Memory B cell (primary cell): Measurements from ENCODE around the gene GRAP2.
"Not testable (repeated sequence)": the region's sequence is repeated elsewhere in the genome, so short reads cannot be mapped to it uniquely, and the experiment has no call there.

ENCODE experiments used
- ATAC-seq: fragments of 150-1000 bp; cut with Tn5 transposase; 2 replicates; pipeline ENCODE4 v1.10.0; 2021; ENCODE audit warnings: low read depth, mild to moderate bottlenecking, moderate library complexity
- DNase-seq, 2 donors: peaks; one replicate each; pipeline ENCODE4 v3.0.0; 2022; ENCODE audit warnings: low spot score in 2 of 2
- H3K27ac Mint-ChIP-seq: one replicate; pipeline ENCODE4 v1.8.0; 2022; ENCODE audit warnings: mild to moderate bottlenecking, moderate library complexity, mixed read lengths
- H3K27me3 Mint-ChIP-seq: one replicate; pipeline ENCODE4 v1.8.0; 2022; ENCODE audit warnings: mixed read lengths
- H3K36me3 Mint-ChIP-seq: one replicate; pipeline ENCODE4 v1.8.0; 2022; ENCODE audit warnings: mild to moderate bottlenecking, mixed read lengths
- H3K4me1 Mint-ChIP-seq: one replicate; pipeline ENCODE4 v1.8.0; 2022; ENCODE audit warnings: mixed read lengths
- H3K4me3 Mint-ChIP-seq: one replicate; pipeline ENCODE4 v1.8.0; 2022; ENCODE audit warnings: mild to moderate bottlenecking, moderate library complexity, mixed read lengths
- H3K9me3 Mint-ChIP-seq: one replicate; pipeline ENCODE4 v1.8.0; 2022; ENCODE audit warnings: mixed read lengths

The GRAP2 gene

DNA sequence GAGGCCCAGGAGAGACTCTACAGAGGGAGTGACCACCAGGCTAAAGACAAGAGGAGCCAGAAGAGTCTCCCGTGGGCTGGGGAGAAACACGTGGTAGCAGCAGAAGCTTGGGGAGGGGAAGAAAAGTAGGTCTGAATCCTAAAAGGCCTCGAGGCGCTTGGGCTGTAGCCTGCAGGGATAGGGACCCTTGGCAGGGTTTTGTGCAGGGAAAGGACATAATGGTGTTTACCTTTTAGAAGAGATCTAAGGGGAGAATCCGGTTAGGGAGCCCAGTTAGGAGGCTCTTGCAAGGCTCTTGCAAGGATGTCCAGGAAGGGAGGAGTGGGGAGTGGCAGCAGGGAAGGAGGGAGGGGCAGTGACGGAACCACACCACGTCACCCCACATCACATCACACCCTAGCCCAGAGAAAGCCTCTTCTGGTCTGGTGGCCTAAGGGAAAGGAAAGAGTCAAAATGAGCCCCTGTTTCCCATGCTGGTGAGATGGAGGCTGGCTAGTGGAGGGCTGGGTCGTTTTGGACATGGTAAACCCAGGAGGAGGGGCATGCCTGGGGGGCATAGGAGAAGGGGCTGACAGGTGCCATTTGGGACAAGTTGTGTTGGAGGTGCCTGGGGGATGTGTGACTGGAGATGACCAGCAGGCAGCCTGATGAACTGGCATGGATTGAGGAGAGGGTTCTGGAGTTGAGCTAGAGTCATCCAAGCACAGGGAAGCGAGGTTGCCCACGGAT is 87.7 kb downstream of the GRAP2 start:
- Mint-ChIP-seq H3K4me3 (no peak overlapping the region), H3K9me3 (no peaks in the 10 kb centered on the region), H3K36me3 (peaks cover 3% of the 10 kb centered on the region), H3K27ac (no peak overlapping the region), H3K4me1 (no peaks in the 10 kb centered on the region), H3K27me3 (peaks cover 26% of the 10 kb centered on the region)
- ATAC-seq: no peak
- DNase-seq: no peak

DNA sequence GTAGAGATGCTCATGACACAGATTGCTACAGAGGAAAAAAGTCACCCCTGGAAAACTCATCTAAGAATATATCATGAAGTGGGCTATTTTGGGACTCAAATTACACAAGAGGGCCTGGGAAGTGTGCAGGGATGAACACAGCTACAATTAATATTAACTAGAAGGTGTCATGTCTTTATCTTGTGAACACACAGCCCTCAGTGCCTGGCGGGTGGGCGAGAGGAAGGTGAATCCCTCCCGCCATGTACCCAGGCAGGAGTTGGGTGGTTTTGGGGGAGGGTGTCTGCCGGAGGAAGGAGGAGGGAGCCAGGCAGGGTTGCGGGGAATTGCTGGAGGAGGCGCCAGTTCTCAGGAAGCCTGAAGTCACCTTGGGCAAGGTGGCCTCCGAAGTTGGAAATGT is 88.7 kb downstream of the GRAP2 start:
- Mint-ChIP-seq H3K4me1 (no peaks in the 10 kb centered on the region), H3K36me3 (peaks cover 2% of the 10 kb centered on the region), H3K9me3 (no peaks in the 10 kb centered on the region), H3K27me3 (peaks cover 28% of the 10 kb centered on the region), H3K4me3 (no peak overlapping the region), H3K27ac (no peak overlapping the region)
- DNase-seq: no peak
- no peak for ATAC-seq

DNA sequence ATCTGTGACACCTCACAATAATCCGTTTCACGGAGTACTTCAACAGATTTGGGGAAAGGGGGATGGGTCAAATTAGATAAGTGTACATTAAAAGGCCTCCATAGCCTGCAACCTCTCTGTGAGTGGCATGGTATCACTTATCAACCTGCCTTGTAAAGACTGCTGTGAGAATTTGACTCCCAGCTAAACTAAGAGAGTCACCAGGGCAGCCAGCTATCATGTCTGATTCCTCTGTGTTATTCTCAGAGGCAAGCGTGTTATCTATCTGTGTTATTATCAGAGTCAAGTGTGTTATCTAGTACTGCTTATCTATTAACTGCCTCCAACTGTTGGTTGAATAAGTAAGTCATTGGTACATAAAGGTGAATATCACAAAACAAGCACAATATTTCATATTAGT is 89.8 kb downstream of the GRAP2 start:
- ATAC-seq: no peak
- Mint-ChIP-seq H3K27me3 (peaks cover 20% of the 10 kb centered on the region), H3K4me3 (no peak overlapping the region), H3K9me3 (no peaks in the 10 kb centered on the region), H3K4me1 (no peaks in the 10 kb centered on the region), H3K36me3 (no peaks in the 10 kb centered on the region), H3K27ac (no peak overlapping the region)
- no peak for DNase-seq

DNA sequence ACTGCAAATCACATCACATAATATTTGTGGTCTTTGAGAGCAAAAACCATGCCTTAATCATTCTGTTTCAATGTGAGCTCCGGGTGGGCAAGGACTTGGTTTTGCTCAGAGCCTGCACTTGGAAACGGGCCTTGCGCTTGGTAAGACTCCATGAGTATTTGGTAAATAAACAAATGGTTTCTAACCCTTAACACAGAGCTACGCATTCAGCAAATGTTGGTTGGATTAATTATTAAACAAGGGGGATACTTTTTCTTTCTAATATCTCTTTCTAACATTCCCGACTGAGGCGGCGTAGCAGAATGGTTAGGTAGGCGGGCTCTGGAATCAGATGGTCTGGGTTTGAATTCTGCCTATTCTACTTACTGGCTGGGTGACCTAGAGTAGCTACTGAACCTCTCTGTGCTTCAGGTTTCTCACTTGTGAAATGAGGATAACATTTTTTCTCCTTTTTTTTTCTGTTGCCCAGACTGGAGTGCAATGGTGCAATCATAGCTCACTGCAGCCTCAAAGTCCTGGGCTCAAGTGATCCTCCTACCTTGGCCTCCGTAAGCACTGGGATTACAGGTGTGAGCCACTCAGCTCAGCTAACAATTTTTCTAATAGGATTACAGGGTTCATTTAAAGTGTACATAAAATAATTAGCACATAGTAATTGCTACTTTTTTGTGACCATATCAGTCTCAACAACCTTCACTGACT is 90.4 kb downstream of the GRAP2 start:
- ATAC-seq: no peak
- Mint-ChIP-seq H3K4me1 (no peaks in the 10 kb centered on the region), H3K27ac (no peak overlapping the region), H3K36me3 (no peaks in the 10 kb centered on the region), H3K9me3 (no peaks in the 10 kb centered on the region), H3K27me3 (peaks cover 16% of the 10 kb centered on the region), H3K4me3 (no peak overlapping the region)
- DNase-seq: no peak

DNA sequence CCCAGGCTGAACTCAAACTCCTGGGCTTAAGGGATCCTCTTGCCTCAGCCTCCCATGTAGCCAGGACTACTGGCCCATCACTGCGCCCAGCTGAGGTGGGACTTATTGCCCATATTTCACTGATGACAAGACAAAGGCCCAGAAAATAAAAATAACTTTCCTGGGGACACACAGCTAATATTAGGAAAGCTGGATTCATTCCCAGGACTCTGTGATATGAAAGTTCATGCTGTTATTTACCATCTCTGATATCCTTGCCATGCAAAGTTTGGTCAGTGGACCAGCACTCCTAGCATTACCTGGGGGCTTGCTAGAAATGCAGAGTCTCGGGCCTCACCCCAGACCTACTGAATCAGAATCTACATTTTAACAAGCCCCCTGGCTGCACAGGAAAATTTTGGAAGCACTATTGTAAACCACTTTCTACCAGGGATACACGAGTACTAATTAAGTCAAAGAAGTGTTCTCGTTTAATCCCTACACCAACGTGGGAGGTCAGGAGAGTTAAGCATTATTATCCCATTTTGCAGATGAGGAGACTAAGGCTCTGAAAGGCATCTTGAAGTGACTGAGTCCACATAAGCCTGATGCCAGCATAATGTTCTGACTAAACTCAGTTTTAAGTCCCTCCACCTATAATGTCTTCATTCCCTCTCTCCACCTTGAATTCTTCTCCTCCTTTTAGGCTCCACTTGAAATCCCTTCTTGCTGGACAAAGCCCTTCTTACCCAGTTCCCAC is 91.4 kb downstream of the GRAP2 start:
- no peak overlapping the region for H3K27ac Mint-ChIP-seq
- no peak for DNase-seq
- peaks cover 19% of the 10 kb centered on the region for H3K27me3 Mint-ChIP-seq

DNA sequence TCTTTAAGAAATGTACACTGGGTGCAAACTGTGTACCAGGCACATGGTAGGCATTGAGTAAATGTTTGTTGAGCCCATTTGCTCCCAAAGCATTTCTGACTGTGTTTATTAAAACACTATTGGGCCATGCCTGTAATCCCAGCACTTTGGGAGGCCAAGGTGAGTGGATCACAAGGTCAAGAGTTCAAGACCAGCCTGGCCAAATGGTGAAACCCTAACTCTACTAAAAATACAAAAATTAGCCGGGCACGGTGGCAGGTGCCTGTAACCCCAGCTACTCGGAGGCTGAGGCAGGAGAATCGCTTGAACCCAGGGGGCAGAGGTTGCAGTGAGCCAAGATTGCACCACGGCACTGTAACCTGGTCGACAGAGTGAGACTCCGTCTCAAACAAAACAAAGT is 92.0 kb downstream of the GRAP2 start:
- H3K27ac Mint-ChIP-seq, H3K36me3 Mint-ChIP-seq, DNase-seq, ATAC-seq, H3K4me1 Mint-ChIP-seq, H3K9me3 Mint-ChIP-seq, H3K4me3 Mint-ChIP-seq: not testable (repeated sequence)
- peaks cover 21% of the 10 kb centered on the region for H3K27me3 Mint-ChIP-seq

More for the DNA sequence above, 91.4 kb downstream of the GRAP2 start:
- Mint-ChIP-seq H3K4me3 (no peak overlapping the region), H3K9me3 (no peaks in the 10 kb centered on the region), H3K36me3 (no peaks in the 10 kb centered on the region), H3K4me1 (no peaks in the 10 kb centered on the region)
- ATAC-seq: no peak

DNA sequence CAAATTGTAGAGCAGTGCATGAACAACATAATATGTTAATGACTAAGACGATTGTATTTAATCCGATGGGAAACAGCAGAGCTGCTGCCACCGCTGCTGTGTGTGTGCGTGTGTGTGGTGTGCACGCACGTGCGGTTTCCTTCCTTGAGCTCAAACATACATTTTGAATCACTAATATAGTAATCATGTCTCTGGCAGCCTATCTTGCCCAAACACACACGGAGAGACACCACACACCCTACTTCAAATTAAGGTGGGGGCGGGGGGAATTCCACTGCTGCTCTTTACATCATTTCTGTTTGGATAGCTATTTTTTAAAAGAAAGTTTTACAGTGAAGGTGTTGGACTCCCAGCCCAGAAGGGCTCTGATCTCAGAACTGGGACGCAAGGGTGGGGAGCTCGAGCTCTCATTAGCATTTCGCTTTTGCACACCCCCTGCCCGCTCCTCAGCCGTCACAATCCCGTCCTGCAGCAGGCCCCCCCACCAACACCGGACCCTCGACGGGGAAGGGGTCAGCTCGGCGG is 93.2 kb downstream of the GRAP2 start:
- Mint-ChIP-seq H3K4me3 (peak overlapping the region; percentile 21), H3K4me1 (no peaks in the 10 kb centered on the region), H3K27me3 (peaks cover 16% of the 10 kb centered on the region), H3K9me3 (no peaks in the 10 kb centered on the region), H3K27ac (no peak overlapping the region), H3K36me3 (no peaks in the 10 kb centered on the region)
- no peak for DNase-seq
- peak; percentile 32 for ATAC-seq

DNA sequence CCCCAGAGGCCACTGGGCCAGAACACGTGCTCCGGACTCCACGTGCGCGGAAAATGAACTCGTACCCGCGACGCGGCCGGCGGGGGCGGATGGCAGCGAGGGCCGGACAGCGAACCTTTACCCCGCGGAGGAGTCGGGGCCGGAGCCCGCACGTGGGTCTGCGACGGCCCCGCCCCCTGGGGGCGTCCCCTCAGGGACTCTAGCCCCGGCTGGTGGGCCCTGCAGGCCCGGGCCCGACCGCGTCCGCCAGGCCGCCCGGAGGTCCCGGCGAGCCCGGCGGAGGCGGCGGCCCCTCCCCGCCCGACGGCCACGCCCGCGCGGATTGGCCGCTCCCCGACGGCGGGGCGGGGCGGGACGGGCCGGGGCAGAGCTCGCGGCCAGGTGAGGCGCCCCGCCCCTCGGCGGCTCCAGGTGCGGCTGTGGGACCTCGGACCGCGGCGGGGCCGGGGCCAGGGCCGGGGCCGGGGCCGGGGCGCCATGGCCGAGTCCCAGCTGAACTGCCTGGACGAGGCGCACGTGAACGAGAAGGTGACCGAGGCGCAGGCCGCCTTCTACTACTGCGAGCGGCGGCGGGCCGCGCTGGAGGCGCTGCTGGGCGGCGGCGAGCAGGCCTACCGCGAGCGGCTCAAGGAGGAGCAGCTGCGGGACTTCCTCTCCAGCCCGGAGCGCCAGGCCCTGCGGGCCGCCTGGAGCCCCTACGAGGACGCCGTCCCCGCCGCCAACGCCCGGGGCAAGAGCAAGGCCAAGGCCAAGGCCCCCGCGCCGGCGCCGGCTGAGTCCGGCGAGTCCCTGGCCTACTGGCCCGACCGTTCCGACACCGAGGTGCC is 93.9 kb downstream of the GRAP2 start, which contains the start of gene FAM83F:
FAM83F (plus strand) TSS at position 389 of the 827 bp plus-strand sequence; CDS start at position 478, 89 bp downstream.
- Mint-ChIP-seq H3K4me1 (no peaks in the 10 kb centered on the region), H3K9me3 (no peaks in the 10 kb centered on the region), H3K27ac (no peak within 1 kb of the TSS), H3K27me3 (peaks cover 19% of the 10 kb centered on the region), H3K4me3 (peak within 1 kb of the TSS; percentile 21), H3K36me3 (no peaks in the 10 kb centered on the region)
- DNase-seq (peak in 1 of 2 donors; percentile 32), ATAC-seq (peak; percentile 77)

DNA sequence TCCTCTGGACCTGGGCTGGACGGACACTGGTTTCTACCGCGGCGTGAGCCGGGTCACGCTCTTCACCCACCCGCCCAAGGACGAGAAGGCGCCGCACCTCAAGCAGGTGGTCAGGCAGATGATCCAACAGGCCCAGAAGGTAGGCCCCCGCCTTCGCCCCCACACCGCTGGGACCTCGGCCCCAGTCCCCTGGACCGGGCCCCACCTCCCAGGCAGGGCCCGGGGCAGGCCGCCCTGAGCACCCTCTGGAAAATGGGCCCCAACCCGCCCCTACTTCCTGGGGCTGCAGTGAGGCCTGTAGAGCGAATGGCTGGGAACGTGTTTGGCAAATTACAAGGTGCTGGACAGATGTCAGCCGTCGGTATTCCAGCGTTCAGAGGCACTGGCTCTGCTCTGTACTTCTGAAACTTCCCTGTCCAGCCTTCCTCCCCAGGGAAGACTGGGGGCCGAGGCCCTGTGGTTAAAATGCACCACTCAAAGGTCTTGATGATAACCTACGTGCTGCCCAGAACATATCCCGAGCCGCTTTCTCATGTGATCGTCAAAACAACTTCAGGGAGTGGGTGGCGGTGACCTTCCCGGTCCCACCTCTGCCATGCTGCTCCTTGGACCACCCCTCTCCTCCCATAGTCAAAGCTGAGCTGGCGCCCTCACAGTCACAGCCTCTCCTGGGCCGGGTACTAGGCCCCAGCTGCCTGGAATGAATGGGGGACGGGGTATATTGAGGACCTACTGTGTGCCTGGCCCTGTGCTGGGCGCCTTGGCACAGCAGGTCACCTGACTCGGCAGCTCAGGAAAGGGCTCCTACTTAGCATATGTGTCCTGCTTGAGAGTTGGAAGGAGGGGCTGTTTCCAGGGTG is 94.7 kb downstream of the GRAP2 start:
- H3K36me3 Mint-ChIP-seq: no peaks in the 10 kb centered on the region
- no peak overlapping the region for H3K27ac Mint-ChIP-seq
- no peaks in the 10 kb centered on the region for H3K4me1 Mint-ChIP-seq
- no peaks in the 10 kb centered on the region for H3K9me3 Mint-ChIP-seq
- ATAC-seq: no peak
- DNase-seq: peak in 1 of 2 donors; percentile 21
- H3K4me3 Mint-ChIP-seq: no peak overlapping the region
- peaks cover 19% of the 10 kb centered on the region for H3K27me3 Mint-ChIP-seq

DNA sequence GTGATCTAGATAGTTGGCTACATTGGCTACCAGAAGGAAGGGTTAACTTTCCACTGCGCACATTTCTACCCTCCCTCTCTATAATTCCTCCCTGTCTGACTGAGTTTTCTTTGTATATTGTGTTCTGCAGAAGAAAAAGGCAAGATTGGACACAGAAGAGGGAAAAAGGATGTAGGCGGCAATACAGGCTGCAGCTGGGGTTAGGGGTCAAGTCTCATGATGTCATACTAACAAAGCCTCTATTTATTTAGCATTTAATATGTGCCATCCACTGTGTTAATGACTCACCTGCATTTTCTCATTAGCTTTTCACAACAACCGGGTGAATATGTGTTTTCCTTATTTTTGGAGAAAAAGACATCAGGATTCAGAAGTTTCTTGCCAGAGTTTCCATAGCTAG is 95.8 kb downstream of the GRAP2 start:
- Mint-ChIP-seq H3K27me3 (peaks cover 19% of the 10 kb centered on the region), H3K4me1 (no peaks in the 10 kb centered on the region), H3K27ac (no peak overlapping the region), H3K9me3 (no peaks in the 10 kb centered on the region), H3K36me3 (no peaks in the 10 kb centered on the region), H3K4me3 (no peak overlapping the region)
- ATAC-seq: no peak
- no peak for DNase-seq

DNA sequence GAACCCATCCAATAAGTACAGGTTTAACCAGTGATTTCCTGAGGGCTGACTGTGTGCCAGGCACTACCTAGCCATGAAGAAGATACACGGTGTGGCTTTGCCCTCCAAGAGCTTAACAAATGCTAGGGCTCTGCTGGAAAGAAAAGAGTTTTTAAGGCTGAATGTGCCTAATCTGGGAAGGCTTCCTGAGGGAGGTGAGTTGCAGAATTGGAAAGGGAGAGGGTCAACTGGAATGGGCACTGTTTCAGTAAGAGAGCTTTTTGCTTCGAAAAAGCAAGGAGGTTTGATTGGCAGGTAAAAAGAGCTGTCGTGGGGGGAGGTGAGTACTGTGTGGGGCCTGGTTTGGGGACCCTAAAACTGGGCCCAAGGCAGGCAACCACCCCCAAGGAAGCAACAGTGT is 96.5 kb downstream of the GRAP2 start:
- no peak overlapping the region for H3K4me3 Mint-ChIP-seq
- H3K36me3 Mint-ChIP-seq: no peaks in the 10 kb centered on the region
- H3K4me1 Mint-ChIP-seq: no peaks in the 10 kb centered on the region
- DNase-seq: no peak
- no peak overlapping the region for H3K27ac Mint-ChIP-seq
- H3K9me3 Mint-ChIP-seq: no peaks in the 10 kb centered on the region
- ATAC-seq: no peak
- H3K27me3 Mint-ChIP-seq: peaks cover 19% of the 10 kb centered on the region

DNA sequence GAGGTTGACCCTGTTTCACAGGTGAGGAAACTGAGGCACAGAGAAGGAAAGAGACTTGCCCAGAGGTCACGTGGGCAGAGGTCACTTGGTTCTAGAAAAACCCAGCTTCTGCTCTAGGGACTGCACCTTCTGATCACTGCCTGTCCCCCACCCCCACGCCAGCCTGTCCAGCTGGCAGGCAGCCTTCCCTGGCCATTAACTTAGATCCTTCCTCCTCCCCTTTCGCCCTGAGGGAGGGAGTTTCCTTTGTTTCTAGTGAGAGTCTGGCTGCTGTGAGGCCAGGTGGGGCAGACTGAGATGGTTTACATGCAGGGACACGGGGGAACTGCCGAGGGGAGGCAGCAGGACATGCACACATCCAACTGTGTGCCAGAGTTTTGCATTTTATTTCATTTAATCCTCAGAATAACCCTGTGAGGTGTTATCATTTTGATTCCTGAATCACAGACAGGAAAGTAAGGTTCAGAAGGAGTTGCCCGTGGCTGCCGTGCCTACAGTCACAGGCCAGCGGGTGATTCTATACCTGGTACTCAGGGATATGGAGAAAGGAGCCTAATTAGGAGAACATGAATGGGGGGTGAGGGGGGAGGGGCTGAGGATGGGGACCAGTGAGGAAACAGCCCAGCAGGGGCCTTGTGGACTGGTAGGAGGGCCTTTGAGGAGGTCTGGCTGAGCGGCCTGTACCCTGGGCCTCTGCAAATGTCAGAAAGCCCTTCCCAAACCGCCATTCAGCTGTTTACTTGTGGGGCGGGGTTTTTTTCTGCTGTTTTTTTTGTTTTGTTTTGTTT is 97.2 kb downstream of the GRAP2 start:
- Mint-ChIP-seq H3K36me3 (no peaks in the 10 kb centered on the region), H3K4me3 (no peak overlapping the region), H3K9me3 (no peaks in the 10 kb centered on the region), H3K4me1 (no peaks in the 10 kb centered on the region), H3K27me3 (peaks cover 20% of the 10 kb centered on the region), H3K27ac (no peak overlapping the region)
- DNase-seq (no peak), ATAC-seq (no peak)
